ENCODE data around the gene AEBP1. TPM values are rescaled to one million over a fixed set of nuclear protein-coding genes. Genes with fewer than 3 reads are reported as not detected.

The AEBP1 gene
- polyA plus RNA-seq, 3 donors = 57.3 to 60.0 (median 59.1) TPM

DNA sequence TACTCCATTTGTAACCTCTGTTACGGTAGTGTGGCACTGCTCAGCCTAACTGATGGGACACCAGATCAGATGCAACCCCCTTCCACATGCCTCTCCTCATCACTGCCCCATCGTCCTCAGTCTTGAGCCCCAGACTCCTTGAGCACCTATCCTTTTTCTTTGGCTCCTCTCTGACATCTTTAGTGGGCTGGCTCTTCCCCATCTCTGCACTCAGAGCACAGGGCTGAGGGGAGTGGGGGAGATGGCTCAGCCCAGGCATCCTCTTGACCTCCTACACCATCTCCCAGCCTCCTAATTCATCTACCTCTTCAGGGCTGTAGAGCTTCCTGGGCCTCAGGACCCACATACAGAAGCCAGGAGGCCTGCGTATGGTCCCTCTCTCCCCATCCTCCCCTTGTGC, 20.3 kb upstream of the AEBP1 start:
- no peak for DNase-seq (ENCODE audit: low read depth in 3 of 3, low spot score in 2 of 3)

DNA sequence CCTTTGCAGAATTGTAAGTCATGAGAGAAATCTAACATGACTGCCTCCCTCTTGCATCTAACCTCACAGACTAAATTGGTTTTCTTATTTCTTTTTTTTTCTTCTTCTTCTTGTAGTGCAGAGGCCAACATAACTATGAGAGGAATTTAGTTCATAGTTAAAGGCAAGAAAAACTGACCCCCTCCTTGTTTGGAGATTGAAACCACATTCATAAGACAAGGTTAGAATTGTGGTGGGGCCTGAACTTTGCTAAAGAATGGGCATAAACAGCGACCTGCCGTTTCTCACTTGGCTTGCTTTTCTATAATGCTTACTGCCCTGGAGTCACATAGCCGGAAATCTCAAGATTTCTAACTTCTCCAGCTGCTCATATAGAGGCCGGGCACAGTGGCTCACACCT, 19.4 kb upstream of the AEBP1 start:
- DNase-seq (ENCODE audit: low read depth in 3 of 3, low spot score in 2 of 3) = no peak

GRCh38 chr7:44085546-44085945, 18.6 kb upstream of the AEBP1 start:
- no peak for DNase-seq (ENCODE audit: low read depth in 3 of 3, low spot score in 2 of 3)

DNA sequence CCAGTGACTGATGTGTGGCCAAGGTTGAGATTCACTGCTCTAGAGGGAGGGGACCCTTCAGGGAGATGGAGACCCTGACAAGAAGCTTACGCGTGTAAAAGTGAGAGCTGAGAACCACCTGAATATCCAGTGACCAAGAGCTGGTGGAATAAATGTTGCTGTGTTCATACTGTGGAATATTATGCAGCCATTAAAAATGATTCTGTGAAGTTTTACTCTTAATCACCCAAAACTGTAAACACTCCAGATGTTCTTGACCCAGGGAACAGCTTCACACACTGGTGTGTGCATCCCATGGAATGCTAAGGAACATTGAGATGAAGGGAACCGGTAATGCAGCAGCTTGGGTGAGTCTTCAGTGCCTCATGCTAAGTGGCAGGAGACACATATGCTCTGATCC, 17.5 kb upstream of the AEBP1 start:
- no peak for DNase-seq (ENCODE audit: low read depth in 3 of 3, low spot score in 2 of 3)

DNA sequence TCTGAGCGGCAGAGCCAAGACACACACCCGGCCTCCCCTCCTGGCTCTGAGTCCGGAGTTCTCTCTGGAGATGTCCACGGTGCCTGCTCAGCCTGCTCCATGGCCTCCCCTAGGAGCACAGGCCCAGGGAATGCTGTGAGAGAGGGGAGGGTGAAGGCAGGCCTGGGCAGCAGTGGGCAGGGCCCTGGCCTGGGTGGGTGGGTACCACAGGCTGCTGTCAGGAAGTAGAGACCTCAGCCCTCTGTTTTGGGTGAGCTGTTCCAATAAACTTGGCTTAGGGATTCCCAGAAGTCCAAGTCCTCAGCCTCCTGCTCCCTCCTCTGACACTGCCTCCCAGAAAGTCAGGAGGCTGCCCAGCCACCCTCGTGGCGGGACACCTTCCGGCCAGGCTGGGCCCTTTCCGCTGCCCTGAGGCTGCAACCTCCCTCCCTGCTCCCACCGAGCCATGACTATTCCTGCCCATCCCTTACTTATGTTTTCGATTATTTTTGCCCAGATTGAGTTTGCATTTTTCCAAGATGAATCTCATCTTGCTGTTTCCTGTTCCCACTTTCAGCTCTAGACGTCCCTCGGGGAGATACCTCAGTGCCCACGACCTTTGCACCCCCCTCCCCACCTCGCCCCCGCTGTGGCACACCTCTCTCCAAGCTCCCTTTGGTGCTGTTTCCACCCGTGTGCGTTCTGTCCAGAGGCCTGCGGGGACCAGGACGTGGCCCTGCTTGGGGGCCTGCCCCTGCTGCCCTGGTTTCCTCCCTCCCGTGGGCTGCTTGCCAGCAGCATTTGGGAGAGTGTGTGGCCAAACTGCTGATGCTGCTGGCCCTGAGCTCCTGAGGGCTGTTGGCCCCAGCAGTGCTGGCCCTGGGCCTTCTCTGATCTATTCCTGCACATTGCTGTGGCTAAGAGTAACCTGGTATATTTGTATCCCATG, 16.0 kb upstream of the AEBP1 start:
- DNase-seq (ENCODE audit: low read depth in 3 of 3, low spot score in 2 of 3) = no peak

GRCh38 chr7:44093102-44093641, 11.0 kb upstream of the AEBP1 start:
- DNase-seq (ENCODE audit: low read depth in 3 of 3, low spot score in 2 of 3) = no peak

- no peak for DNase-seq (ENCODE audit: low read depth in 3 of 3, low spot score in 2 of 3)
Measured at GRCh38 chr7:44094365-44094764, 9.8 kb upstream of the AEBP1 start.

DNA sequence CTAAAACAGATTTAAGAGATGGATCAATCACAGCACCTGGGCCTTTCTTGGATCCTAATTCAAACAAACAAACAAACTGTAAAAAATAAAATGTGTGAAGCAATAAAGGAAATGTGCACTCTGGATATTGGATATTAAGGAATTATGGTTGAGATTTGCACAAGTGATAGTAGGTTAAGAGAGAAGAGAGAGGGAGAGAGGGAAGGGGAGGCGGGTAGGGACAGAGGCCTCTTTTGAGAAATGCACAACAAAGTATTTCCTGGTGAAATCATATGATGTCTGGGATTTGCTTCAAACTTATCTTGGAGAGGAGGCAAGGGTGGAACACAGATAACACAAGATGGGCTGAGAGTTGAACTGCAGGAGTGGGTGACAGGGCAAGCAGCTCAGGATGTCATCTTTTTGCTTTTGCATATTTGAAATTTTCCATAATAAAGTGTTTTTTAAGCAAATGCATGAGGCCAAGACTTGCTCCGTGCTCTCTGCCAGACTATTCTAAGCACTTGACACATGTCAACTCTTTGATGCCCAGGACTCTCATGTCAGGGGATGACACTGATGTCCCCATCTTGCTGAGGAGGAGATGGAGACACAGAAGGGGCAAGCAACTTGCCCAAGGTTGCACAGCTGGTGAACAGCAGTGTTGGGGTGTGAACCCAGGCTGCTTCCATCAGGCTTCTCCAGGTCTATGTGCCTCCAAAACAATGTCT, 9.1 kb upstream of the AEBP1 start:
- no peak for DNase-seq (ENCODE audit: low read depth in 3 of 3, low spot score in 2 of 3)

- DNase-seq (ENCODE audit: low read depth in 3 of 3, low spot score in 2 of 3) = no peak
Measured at GRCh38 chr7:44095781-44096180, 8.4 kb upstream of the AEBP1 start.

DNA sequence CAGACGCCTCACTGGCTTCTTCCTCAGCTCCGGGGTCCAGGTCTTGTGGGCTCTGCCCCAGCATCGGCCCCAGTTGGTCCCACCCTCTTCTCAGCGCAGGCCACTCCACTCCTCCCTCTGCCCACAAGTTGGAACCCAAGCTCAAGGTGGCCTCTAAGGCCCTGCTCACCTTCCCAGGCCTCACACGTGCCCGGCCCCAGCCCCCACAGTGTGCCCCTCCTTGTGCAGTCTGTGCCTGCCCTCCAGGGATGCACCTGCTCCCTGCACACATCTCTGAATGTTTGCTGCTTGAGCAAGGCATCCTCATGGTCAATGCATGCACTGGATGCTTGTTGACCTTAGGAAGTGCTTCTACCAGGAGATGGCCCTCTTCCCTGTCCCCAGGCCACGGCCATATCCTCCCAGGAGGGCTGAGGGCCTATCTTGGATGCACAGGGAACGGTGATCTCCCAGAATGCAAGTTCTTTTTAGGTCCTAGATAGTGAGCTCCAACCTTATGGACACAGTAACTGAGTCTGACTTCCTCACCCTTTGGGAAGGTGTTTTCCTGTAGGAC, 7.7 kb upstream of the AEBP1 start:
- no peak for DNase-seq (ENCODE audit: low read depth in 3 of 3, low spot score in 2 of 3)

DNA sequence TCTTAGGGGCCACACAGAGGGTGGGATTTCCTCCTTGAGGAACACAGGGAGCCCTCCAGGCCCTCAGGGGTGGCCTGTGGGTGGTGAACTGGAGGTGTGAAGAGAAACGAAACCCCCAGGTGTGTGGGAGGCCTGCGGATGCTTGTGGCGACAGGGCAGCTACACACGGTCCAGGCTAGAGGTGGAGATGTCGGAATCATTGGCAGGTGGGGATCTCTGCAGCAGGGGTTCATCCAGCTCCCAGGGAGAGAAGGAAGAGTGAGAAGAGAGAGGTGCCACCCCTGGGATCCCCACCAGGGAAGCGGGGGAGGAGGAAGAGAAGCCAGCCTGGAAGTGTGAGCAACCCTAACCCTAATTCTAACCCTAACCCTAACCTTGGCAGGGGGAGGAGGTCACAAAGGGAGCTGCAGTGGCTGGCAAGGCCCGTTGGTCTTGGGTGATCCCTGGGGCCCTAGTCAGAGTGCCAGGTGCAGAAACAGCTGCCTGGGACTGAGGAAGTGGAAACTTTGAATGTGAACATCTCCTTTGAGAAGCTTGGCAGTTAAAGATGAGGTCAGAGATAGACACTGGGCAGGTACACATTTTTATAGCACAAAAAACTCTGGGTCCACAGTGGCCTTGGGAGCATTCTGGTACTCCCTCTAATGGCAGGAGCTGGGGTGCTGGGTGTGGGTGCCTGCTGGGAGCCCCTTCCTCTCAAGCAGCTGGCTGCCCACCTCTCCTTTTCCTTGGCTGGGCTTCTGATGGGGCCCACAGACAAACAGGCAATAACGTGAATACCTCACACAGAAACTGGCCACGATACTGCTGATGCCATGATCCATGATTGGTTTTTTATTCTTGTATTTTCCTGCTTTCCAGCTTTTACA, 6.8 kb upstream of the AEBP1 start:
- DNase-seq (ENCODE audit: low read depth in 3 of 3, low spot score in 2 of 3) = no peak

DNA sequence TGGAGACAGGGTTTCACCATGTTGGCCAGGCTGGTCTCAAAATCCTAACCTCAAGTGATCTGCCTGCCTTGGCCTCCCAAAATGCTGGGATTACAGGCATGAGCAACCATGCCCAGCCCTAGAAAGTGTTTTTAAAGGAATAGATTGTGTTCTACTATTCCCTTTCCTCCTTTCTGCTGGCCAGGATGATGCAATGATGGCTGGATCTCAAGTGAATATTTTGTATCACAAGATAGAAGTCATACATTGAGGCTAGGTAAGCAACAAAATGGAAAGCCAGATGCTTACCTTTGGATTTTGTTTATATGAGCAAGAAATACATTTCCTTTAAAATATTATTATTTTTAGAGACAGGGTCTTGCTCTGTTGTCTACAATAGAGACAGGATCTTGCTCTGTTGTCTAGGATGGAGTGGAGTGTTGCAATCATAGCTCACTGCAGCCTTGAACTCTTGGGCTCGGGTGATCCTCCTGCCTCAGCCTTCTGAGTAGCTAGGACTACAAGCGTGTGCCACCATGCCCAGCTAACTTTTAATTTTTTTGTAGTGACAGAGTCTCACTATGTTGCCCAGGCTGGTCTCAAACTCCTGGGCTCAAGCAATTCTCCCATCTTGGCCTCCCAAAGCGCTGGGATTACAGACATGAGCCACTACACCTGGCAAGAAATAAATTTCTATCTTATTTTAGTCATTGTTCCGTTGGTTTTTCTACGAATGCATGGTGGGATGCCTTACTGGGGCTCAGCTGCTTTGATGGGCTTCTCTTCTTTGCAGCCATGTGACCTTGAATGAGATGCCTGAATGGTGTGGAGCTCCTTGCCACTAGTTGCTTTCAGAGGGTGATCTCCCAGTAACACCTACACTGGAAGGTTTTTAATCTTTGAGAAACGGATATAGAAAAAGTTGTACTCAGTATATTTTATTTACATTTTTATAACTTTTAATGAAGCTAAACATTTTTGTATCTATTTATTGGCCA, 5.8 kb upstream of the AEBP1 start:
- no peak for DNase-seq (ENCODE audit: low read depth in 3 of 3, low spot score in 2 of 3)

GRCh38 chr7:44099669-44100068, 4.5 kb upstream of the AEBP1 start:
- DNase-seq (ENCODE audit: low read depth in 3 of 3, low spot score in 2 of 3) = no peak

GRCh38 chr7:44100458-44101302, 3.5 kb upstream of the AEBP1 start:
- no peak for DNase-seq (ENCODE audit: low read depth in 3 of 3, low spot score in 2 of 3)

- no peak for DNase-seq (ENCODE audit: low read depth in 3 of 3, low spot score in 2 of 3)
Measured at GRCh38 chr7:44101303-44101965, 2.7 kb upstream of the AEBP1 start.

DNA sequence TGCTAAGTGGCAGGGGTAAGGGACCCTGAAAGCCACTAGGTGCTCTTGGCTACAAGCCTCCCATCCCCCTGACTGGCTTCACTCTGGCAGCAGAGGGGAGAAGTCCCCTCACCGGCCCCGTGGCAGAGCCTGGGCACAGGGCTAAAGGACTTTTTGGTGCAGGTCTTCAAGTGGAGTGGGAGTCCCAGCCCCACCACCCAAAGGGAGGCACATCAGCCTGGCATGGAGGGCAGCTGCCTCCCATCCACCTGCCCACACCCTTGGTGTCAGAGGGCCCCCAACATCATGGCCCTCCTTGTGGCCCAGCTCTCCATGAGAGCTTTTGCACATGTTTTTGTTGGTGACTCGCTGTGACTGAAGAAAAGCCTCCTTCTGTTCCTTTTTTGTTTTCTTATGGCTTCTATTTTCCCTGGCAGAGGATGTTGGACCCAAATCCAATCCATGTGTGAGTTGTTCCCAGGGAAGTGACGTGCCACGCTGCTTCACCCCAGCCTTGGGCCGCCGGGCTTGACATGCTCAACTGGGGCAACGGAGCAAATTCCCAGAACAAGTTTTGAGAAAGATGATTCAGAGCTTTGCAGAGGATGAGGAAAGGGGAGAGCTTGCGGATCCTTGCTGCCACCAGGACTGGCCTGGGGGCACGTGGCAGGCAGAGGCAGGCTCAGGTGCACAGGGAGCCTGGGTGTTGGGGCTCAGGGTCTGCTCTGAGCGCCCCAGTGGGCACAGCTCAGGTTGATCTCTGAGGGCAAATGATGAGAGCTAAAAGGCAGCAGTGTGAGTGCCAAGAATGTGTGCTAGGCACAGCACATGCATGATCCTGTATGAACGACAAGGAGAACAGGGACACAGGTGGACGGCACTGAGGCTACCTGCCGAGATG, 1.9 kb upstream of the AEBP1 start:
- DNase-seq (ENCODE audit: low read depth in 3 of 3, low spot score in 2 of 3) = no peak

All from right renal cortex interstitium (tissue), 3 donors.